Lower lobe of right lung (tissue), 2 donors: ENCODE results near the gene CCDC57. TPM values are rescaled to one million over a fixed set of nuclear protein-coding genes. Genes with fewer than 3 reads are reported as not detected.

Experiments
- ATAC-seq, 2 donors: fragments of 200-7000 bp; cut with Tn5 transposase; one replicate each; pipeline ENCODE4 v1.9.1; 2020 to 2022; ENCODE audit warnings: mild to moderate bottlenecking in 2 of 2, moderate library complexity in 2 of 2
- DNase-seq: peaks from one replicate; pipeline ENCODE4 v3.0.0-alpha.2; 2020
- H3K27ac ChIP-seq: fragments of 200-600 bp; one replicate; pipeline ENCODE4 v1.8.0; 2022
- H3K27me3 ChIP-seq: fragments of 200-600 bp; one replicate; pipeline ENCODE4 v1.8.0; 2022; ENCODE audit warnings: low read depth
- H3K36me3 ChIP-seq: fragments of 200-600 bp; one replicate; pipeline ENCODE4 v1.8.0; 2022; ENCODE audit warnings: mild to moderate bottlenecking
- H3K4me1 ChIP-seq: fragments of 200-600 bp; one replicate; pipeline ENCODE4 v1.8.0; 2022
- H3K4me3 ChIP-seq: fragments of 200-600 bp; one replicate; pipeline ENCODE4 v1.8.0; 2022; ENCODE audit warnings: mild to moderate bottlenecking
- H3K9me3 ChIP-seq: fragments of 200-600 bp; one replicate; pipeline ENCODE4 v1.8.0; 2022
- CTCF ChIP-seq: fragments of 200-600 bp; IDR thresholded peaks from one replicate; pipeline ENCODE4 v1.8.0; 2022; ENCODE audit warnings: antibody characterized with exemption, mild to moderate bottlenecking
- intact Hi-C: fragments of 100-400 bp; cut with DNase I; formaldehyde crosslinking; loops from one replicate; pipeline ENCODE4 v1.11.0; 2022
- total RNA-seq: library from RNA; stranded (reverse); fragmentation: NEBNext Ultra II Directional; extraction: Animal tissue kit (Norgen Biotek cat#: 25700); gene quantifications from one replicate; pipeline ENCODE4 v1.2.1, GENCODE V29; 2021
- donor health status: DM: no; HTN: yes; CAD: no; lungs with severe emphysema.

Gene CCDC57
- total RNA-seq, 1 donor from 2014 or later, result 63.4 TPM

- Histone ChIP-seq H3K4me1 (peaks cover 4% of the 10 kb centered on the region), H3K27me3 (no peaks in the 10 kb centered on the region), H3K4me3 (no peak overlapping the region), H3K36me3 (no peaks in the 10 kb centered on the region), H3K27ac (no peak overlapping the region), H3K9me3 (no peaks in the 10 kb centered on the region)
- TF ChIP-seq CTCF, result no peak
- no peak for ATAC-seq
- DNase-seq, result peak; percentile 43
- intact Hi-C loops, result no loop called here
Observed at GRCh38 chr17:82222816-82223215, 10.2 kb upstream of the CCDC57 start.

- no peak for TF ChIP-seq CTCF
- H3K36me3 ChIP-seq, result no peaks in the 10 kb centered on the region
- H3K27ac ChIP-seq, result no peak overlapping the region
- H3K9me3 ChIP-seq, result no peaks in the 10 kb centered on the region
- no peak overlapping the region for H3K4me3 ChIP-seq
- no peaks in the 10 kb centered on the region for H3K27me3 ChIP-seq
- DNase-seq (no peak), ATAC-seq (no peak)
- peaks cover 16% of the 10 kb centered on the region for H3K4me1 ChIP-seq
- intact Hi-C loops, result no loop called here
Observed at GRCh38 chr17:82221341-82221902, 8.8 kb upstream of the CCDC57 start.

- no peak overlapping the region for H3K4me3 ChIP-seq
- ATAC-seq (no peak), DNase-seq (no peak)
- no peaks in the 10 kb centered on the region for H3K27me3 ChIP-seq
- intact Hi-C loops, result no loop called here
- TF ChIP-seq CTCF, result no peak
- H3K4me1 ChIP-seq, result peaks cover 29% of the 10 kb centered on the region
- no peaks in the 10 kb centered on the region for H3K36me3 ChIP-seq
- no peak overlapping the region for H3K27ac ChIP-seq
- no peaks in the 10 kb centered on the region for H3K9me3 ChIP-seq
Observed at GRCh38 chr17:82219753-82220709, 7.4 kb upstream of the CCDC57 start.

- Histone ChIP-seq H3K27ac (no peak overlapping the region), H3K4me3 (no peak overlapping the region), H3K36me3 (no peaks in the 10 kb centered on the region), H3K9me3 (no peaks in the 10 kb centered on the region), H3K27me3 (no peaks in the 10 kb centered on the region), H3K4me1 (peaks cover 35% of the 10 kb centered on the region)
- TF ChIP-seq CTCF, result no peak
- no peak for ATAC-seq
- no peak for DNase-seq
- intact Hi-C loops, result no loop called here
Observed at GRCh38 chr17:82219083-82219482, 6.4 kb upstream of the CCDC57 start.

- intact Hi-C loops, result no loop called here
- peaks cover 38% of the 10 kb centered on the region for H3K4me1 ChIP-seq
- no peaks in the 10 kb centered on the region for H3K27me3 ChIP-seq
- peak overlapping the region; percentile 31 for H3K27ac ChIP-seq
- H3K9me3 ChIP-seq, result no peaks in the 10 kb centered on the region
- DNase-seq (no peak), ATAC-seq (no peak)
- H3K36me3 ChIP-seq, result no peaks in the 10 kb centered on the region
- H3K4me3 ChIP-seq, result no peak overlapping the region
- TF ChIP-seq CTCF, result no peak
Observed at GRCh38 chr17:82218349-82219075, 5.9 kb upstream of the CCDC57 start.
